Measurements from ENCODE around the gene COG5.

COG5 gene

DNA sequence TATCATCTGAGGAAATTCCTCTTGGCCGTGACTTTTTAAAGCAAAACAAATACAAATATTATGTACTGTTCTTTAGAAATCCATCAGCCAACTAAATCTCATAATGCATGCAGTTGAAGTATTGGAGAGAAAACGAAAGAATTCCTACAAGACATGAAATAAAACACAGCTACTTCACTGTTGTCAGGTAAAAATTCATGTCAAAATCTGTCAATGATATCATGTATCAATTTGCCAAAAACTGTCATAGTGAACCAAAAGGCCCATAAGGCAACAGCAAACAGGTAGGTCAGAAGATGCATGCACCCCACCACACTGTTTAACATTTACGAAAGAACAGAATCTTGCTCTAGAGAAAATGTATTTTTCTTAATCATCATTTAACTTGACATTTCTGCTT lies 91.6 kb downstream of the COG5 start:
- TF ChIP-seq, protein P1, sequence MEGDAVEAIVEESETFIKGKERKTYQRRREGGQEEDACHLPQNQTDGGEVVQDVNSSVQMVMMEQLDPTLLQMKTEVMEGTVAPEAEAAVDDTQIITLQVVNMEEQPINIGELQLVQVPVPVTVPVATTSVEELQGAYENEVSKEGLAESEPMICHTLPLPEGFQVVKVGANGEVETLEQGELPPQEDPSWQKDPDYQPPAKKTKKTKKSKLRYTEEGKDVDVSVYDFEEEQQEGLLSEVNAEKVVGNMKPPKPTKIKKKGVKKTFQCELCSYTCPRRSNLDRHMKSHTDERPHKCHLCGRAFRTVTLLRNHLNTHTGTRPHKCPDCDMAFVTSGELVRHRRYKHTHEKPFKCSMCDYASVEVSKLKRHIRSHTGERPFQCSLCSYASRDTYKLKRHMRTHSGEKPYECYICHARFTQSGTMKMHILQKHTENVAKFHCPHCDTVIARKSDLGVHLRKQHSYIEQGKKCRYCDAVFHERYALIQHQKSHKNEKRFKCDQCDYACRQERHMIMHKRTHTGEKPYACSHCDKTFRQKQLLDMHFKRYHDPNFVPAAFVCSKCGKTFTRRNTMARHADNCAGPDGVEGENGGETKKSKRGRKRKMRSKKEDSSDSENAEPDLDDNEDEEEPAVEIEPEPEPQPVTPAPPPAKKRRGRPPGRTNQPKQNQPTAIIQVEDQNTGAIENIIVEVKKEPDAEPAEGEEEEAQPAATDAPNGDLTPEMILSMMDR (IDR thresholded peaks at IDR 0.05; ENCODE audit: insufficient read depth, low read depth, low read length, missing control alignments) = no peak
- DNase-seq (ENCODE audit: low read depth) = no peak
- H3K4me3 ChIP-seq (ENCODE audit: low read depth, low read length) = no peak overlapping the region

DNA sequence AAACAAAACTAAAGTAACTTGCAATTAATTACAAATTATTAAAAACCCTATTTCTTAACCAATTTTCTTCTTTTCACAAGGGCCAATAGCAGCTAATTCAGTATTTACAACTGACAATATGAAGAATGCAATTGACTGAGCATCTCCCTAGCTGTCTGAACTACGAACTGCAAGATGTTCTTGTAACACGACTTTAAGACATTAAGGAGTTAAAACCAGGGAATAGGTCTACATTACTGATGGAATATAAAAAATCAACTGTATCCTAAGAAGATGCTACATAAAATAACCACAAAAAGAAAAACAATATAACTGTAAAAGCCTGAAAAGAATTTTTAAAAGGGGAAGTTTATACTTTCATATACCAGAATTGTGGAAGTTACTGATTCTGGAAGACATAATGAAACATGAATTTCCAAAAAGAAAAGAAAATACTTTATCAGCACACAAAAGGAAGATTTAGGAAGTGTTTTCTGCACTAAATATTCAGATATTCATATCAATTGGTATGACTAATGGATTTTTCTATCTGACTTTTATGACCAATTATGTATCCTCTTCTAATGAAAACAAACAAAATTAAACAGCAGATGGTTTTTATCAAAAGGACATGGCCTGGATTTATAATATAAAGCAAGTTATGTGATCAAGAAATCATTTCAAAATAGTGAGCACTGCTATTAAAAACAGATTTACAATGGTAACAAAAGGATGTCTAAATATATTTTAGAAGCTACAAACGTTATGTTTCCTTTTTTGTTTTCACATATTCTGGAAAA lies 92.2 kb downstream of the COG5 start:
- no peak overlapping the region for H3K4me3 ChIP-seq (ENCODE audit: low read depth, low read length)
- DNase-seq (ENCODE audit: low read depth) = no peak
- TF ChIP-seq, protein P1 (IDR thresholded peaks at IDR 0.05; ENCODE audit: insufficient read depth, low read depth, low read length, missing control alignments) = no peak

DNA sequence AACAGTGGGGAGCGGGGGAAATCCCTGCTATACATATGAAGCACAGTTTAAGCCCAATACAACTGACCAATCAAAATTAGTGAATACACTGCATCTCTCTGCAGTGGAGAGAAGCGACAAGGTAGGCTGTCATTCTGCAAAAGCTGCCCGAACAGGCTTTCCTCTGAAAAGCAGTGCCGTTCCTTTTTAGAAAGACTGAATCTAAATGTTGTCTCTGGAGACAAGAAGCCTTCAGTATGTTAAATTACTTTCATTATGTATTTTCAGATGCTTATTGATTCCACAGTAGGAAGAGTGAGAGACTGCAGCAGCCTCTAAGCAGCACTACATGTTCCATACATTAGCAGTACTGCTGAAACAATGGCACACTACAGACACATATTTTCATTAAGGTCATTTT lies 93.8 kb downstream of the COG5 start, which contains the start of gene GPR22:
GPR22 (plus strand) TSS at position 129 of the 400 bp plus-strand sequence. CDS start 4,004 bp downstream, outside the sequence.
- TF ChIP-seq, protein P1 (IDR thresholded peaks at IDR 0.05; ENCODE audit: insufficient read depth, low read depth, low read length, missing control alignments) = no peak
- DNase-seq (ENCODE audit: low read depth) = no peak
- no peak within 1 kb of the TSS for H3K4me3 ChIP-seq (ENCODE audit: low read depth, low read length)

DNA sequence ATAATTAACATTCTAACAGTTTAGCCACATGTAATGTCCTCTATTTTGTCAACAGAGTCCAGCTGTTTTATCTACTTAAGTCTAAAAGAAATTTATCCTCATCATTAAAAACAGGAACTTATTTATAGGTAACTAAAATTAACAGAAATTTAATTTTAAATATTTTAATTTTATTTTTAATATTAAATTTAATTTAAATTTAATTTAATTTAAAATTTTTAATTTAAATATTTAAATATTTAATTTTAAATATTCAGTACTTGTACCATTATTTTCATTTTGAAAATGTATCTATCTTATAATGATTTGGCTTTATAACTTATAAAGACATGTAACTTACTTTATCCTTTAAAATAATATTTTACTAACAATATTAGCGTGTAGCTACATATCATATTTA lies 94.9 kb downstream of the COG5 start:
- TF ChIP-seq, protein P1 (IDR thresholded peaks at IDR 0.05; ENCODE audit: insufficient read depth, low read depth, low read length, missing control alignments) = no peak
- no peak overlapping the region for H3K4me3 ChIP-seq (ENCODE audit: low read depth, low read length)
- no peak for DNase-seq (ENCODE audit: low read depth)

DNA sequence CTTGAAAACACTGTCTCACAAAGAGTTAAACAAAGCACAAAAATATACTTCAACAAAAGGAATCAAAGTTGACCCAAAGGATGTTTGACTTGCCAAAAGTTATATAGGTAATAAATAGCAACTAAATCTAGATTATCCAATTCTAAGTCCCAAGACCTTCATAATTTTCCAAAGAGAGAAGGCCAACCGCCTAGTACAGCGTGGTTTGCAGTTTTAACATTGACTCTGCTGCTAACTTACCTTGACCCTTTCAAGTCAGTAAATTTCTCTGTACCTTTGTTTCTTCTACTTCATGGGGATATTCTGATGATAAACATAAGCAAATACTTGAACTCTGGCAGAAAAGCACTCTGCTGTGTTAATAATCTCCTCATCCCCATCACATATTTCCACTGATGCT lies 95.7 kb downstream of the COG5 start:
- TF ChIP-seq, protein P1 (IDR thresholded peaks at IDR 0.05; ENCODE audit: insufficient read depth, low read depth, low read length, missing control alignments) = no peak
- H3K4me3 ChIP-seq (ENCODE audit: low read depth, low read length) = no peak overlapping the region
- no peak for DNase-seq (ENCODE audit: low read depth)

DNA sequence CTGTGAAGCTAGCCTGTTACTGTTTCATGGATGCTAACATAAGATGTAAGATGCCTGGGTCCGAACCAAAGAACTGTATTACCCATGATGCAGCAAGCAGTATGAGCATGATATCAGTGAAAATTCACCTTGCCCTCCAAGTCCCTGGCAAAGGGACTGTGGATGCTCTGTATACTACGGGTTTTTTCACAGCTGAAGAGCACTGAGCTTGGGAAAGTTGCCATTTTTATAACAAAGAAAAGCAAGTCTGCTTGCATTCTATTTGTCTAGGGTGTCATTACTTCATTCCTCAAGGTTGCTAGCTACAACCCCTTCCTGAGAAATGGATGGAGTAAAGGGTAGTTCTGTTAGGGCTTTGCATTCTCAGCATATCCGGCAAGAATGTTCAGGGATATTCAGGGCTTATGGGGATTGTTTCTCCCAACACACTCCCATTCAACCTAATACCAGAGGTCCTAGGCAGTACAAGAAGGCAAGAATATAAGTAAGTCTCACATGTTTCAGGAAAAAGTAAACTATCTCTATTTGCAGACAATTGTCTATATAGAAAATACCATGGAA lies 99.0 kb downstream of the COG5 start:
- no peak for DNase-seq (ENCODE audit: low read depth)
- TF ChIP-seq, protein P1 (IDR thresholded peaks at IDR 0.05; ENCODE audit: insufficient read depth, low read depth, low read length, missing control alignments) = no peak
- H3K4me3 ChIP-seq (ENCODE audit: low read depth, low read length) = no peak overlapping the region

Data from GM12865 (cell line).